HepG2 (cell line): ENCODE measurements around the gene NCOA4. TPM values are rescaled to one million over a fixed set of nuclear protein-coding genes. Genes with fewer than 3 reads are reported as not detected.
"Not testable (repeated sequence)": the region's sequence is repeated elsewhere in the genome, so short reads cannot be mapped to it uniquely, and the experiment has no call there.

ENCODE experiments used
- ATAC-seq: fragments of 200-7000 bp; cut with Tn5 transposase; 3 replicates; pipeline ENCODE4 v1.9.1; 2020; ENCODE audit warnings: mild to moderate bottlenecking, moderate library complexity
- BruUV-seq: library from RNA; stranded (reverse); fragments of 400-500 nt; replicated peaks from 2 replicates; lab custom pipeline; 2021; lab: Mats Ljungman, UMichigan
- CTCF ChIA-PET: fragments of 300-600 bp; formaldehyde crosslinking; extraction: SDS; loops from one replicate; lab custom pipeline; 2021; ENCODE audit warnings: low total read pairs, inconsistent platforms, low intra/inter-chr PET ratio; lab: Yijun Ruan, JAX
- POLR2A ChIA-PET: fragments of 350-600 bp; sonication (Branson Sonifier 250); formaldehyde crosslinking; loops from one replicate; lab custom pipeline; 2020; ENCODE audit warnings: antibody characterized with exemption, inconsistent platforms; lab: Yijun Ruan, JAX
- DNase-seq: peaks from one replicate; pipeline ENCODE4 v3.0.0-alpha.2; 2015; ENCODE audit warnings: low spot score
- FAIRE-seq: peaks from 3 replicates; lab custom pipeline; 2011; peaks lifted over from hg19 to GRCh38; lab: Jason Lieb, UNC
- H2AFZ ChIP-seq: one replicate; pipeline ENCODE4 v1.6.1; 2011; ENCODE audit warnings: low read length, inconsistent platforms
- H3K27ac ChIP-seq: fragments of 300-600 bp; 3 replicates; pipeline ENCODE4 v1.8.0; 2011; ENCODE audit warnings: mixed run types, mild to moderate bottlenecking, mixed read lengths, low read length, inconsistent platforms; ENCODE audit not compliant: insufficient read depth; ENCODE audit errors: extremely low read length
- H3K27me3 ChIP-seq, 2 experiments: fragments of 200-600 bp in 1 of 2; 2 replicates in 1 of 2; 3 replicates in 1 of 2; pipeline versions ENCODE4 v1.6.0 to v1.8.0; 2011; ENCODE audit warnings: low read length in 2 of 2, mild to moderate bottlenecking in 2 of 2, moderate library complexity in 2 of 2, inconsistent platforms in 1 of 2; ENCODE audit not compliant: insufficient read depth in 2 of 2, control insufficient read depth in 1 of 2
- H3K36me3 ChIP-seq, 2 experiments: fragments of 200-600 bp in 1 of 2; replicated peaks in 1 of 2; 2 replicates in 1 of 2; 3 replicates in 1 of 2; pipeline versions ENCODE4 v1.5.1 to v1.8.0; 2011; ENCODE audit warnings: low read length in 2 of 2, inconsistent platforms in 1 of 2; ENCODE audit not compliant: insufficient read depth in 2 of 2, control insufficient read depth in 1 of 2
- H3K4me1 ChIP-seq: 2 replicates; pipeline ENCODE4 v1.5.1; 2012; ENCODE audit warnings: low read length, inconsistent platforms; ENCODE audit not compliant: insufficient read depth
- H3K4me2 ChIP-seq: 2 replicates; pipeline ENCODE4 v1.6.0; 2011; ENCODE audit warnings: low read depth, low read length, inconsistent platforms
- H3K4me3 ChIP-seq, 3 experiments: fragments of 200-600 bp in 1 of 3; sonication (generic), shearing (Covaris generic) in 1 of 3; replicated peaks in 1 of 3; 2 replicates each; pipeline ENCODE4 v1.5.1; 2011 to 2016; ENCODE audit warnings: low read length in 3 of 3, inconsistent platforms in 2 of 3, low read depth in 2 of 3, mild to moderate bottlenecking in 2 of 3, control low read depth in 1 of 3, mixed read lengths in 1 of 3; ENCODE audit not compliant: insufficient read depth in 1 of 3
- H3K79me2 ChIP-seq: one replicate; pipeline ENCODE4 v1.6.1; 2011; ENCODE audit warnings: low read length, inconsistent platforms; ENCODE audit not compliant: insufficient read depth
- H3K9ac ChIP-seq: 2 replicates; pipeline ENCODE4 v1.6.0; 2011; ENCODE audit warnings: mild to moderate bottlenecking, low read depth, low read length, inconsistent platforms; ENCODE audit not compliant: insufficient read depth
- H3K9me3 ChIP-seq: 2 replicates; pipeline ENCODE4 v1.5.1; 2012; ENCODE audit warnings: mild to moderate bottlenecking, low read length
- H4K20me1 ChIP-seq: 2 replicates; pipeline ENCODE4 v1.6.0; 2011; ENCODE audit warnings: inconsistent platforms, mild to moderate bottlenecking, low read length, moderate library complexity; ENCODE audit not compliant: insufficient read depth
- AGO2 ChIP-seq: fragments of 200-400 bp; formaldehyde crosslinking; optimal IDR thresholded peaks from 2 replicates; pipeline ENCODE3; 2017; ENCODE audit warnings: mild to moderate bottlenecking, low read depth, low read length, moderate library complexity
- CAMTA2 ChIP-seq: sonication (generic); formaldehyde crosslinking; IDR thresholded peaks from 2 replicates; pipeline ENCODE4 v1.4.0; 2020; ENCODE audit warnings: mild to moderate bottlenecking, missing genetic modification reagents, borderline replicate concordance
- HMGA1 ChIP-seq: sonication (generic); formaldehyde crosslinking; conservative IDR thresholded peaks from 2 replicates; pipeline ENCODE4 v1.4.0; 2020; ENCODE audit warnings: missing genetic modification reagents
- NFATC3 ChIP-seq: sonication (generic); formaldehyde crosslinking; IDR thresholded peaks from 2 replicates; pipeline ENCODE4 v1.5.1; 2020; ENCODE audit warnings: mild to moderate bottlenecking, missing genetic modification reagents
- PHF21A ChIP-seq: sonication (generic); formaldehyde crosslinking; IDR thresholded peaks from 2 replicates; pipeline ENCODE4 v1.5.0; 2020; ENCODE audit warnings: mild to moderate bottlenecking, missing genetic modification reagents
- ZFP36 ChIP-seq: fragments of 150-350 bp; IDR thresholded peaks from 2 replicates; pipeline ENCODE4 v1.6.1; 2018; ENCODE audit warnings: borderline replicate concordance, low read length, low read depth; ENCODE audit not compliant: partially characterized antibody
- ZNF17 ChIP-seq: sonication (generic); formaldehyde crosslinking; IDR thresholded peaks from 2 replicates; pipeline ENCODE4 v1.5.0; 2020; ENCODE audit warnings: mild to moderate bottlenecking, missing genetic modification reagents
- ZNF333 ChIP-seq: sonication (generic); formaldehyde crosslinking; IDR thresholded peaks from 2 replicates; pipeline ENCODE4 v1.4.0; 2020; ENCODE audit warnings: mild to moderate bottlenecking, missing genetic modification reagents, borderline replicate concordance
- ZNF607 ChIP-seq: sonication (generic); formaldehyde crosslinking; IDR thresholded peaks from 2 replicates; pipeline ENCODE4 v1.5.1; 2020; ENCODE audit warnings: missing genetic modification reagents, mild to moderate bottlenecking, borderline replicate concordance
- ZNF703 ChIP-seq: sonication (generic); formaldehyde crosslinking; IDR thresholded peaks from 2 replicates; pipeline ENCODE4 v1.5.1; 2020; ENCODE audit warnings: missing genetic modification reagents, mild to moderate bottlenecking, moderate library complexity, borderline replicate concordance
- WGBS: methylation state at CpG from one replicate; pipeline ENCODE4 v1.1.6; 2017; ENCODE audit warnings: low lambda C conversion rate; 5-methylcytosine and 5-hydroxymethylcytosine counted together
- in situ Hi-C: cut with HindIII; loops from 2 replicates; pipeline ENCODE4 v1.10.0; 2017; ENCODE audit warnings: low pct_unique_long_range_greater_than_20kb; ENCODE audit not compliant: extremely low pct_ligation_motif_present
- intact Hi-C: fragments of 100-400 bp; cut with micrococcal nuclease; formaldehyde crosslinking; loops from one replicate; pipeline ENCODE4 v1.10.0; 2022; ENCODE audit not compliant: unreplicated experiment
- polyA plus RNA-seq, 8 experiments: library from polyadenylated mRNA; depleted of rRNA in 3 of 8; stranded (reverse) in 7 of 8; unstranded in 1 of 8; fragments of >200 nt; fragmentation: Illumina TruSeq in 4 of 8; extraction: Trizol in 4 of 8; gene quantifications; 2 replicates each; pipeline versions ENCODE4 v1.2.1 to v1.2.3, GENCODE V29; 2011 to 2016; ENCODE audit warnings: low read depth in 4 of 8, missing spikeins in 1 of 8, mixed read lengths in 1 of 8; ENCODE audit not compliant: insufficient read depth in 1 of 8
- total RNA-seq, 5 experiments: library from RNA; depleted of rRNA; stranded (reverse); fragments of >200 nt; fragmentation: Illumina TruSeq; extraction: Trizol; gene quantifications; 2 replicates each; pipeline ENCODE4 v1.2.3, GENCODE V29; 2016; ENCODE audit warnings: low read depth in 1 of 5
- TF ChIP-seq, protein P1 (sequence below): sonication (generic); formaldehyde crosslinking; IDR thresholded peaks from 2 replicates; pipeline ENCODE4 v1.8.0; 2022; ENCODE audit warnings: mild to moderate bottlenecking, missing genetic modification reagents; ENCODE audit not compliant: insufficient replicate concordance
- TF ChIP-seq, protein P2 (sequence below): sonication (generic); formaldehyde crosslinking; IDR thresholded peaks from 2 replicates; pipeline ENCODE4 v1.8.1; 2023; ENCODE audit warnings: mild to moderate bottlenecking, moderate library complexity, missing genetic modification reagents

NCOA4 gene
- total and polyA plus RNA-seq, 2 of the 13 experiments (the other 11 are each of a cell fraction or from before 2014, with no cell fraction given), result 306 to 400 TPM

DNA sequence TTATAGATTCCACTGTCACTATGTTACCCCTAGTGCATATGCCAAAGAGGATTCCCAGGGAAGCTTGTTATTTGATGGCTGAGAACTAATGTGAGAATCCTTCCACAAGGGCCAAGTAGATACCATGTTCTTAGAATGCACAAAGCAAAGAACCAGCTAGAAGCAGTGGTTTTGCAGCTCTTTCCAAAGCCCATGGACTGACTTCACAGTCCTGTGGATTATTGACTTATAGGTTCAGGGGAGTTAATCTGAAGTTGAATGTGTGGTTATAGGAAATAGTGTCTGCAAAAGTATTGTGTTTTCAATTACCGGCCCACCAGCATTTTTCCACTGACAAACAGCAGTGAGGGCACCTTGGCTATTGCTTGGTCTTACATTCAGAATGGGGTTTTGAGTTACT lies 29.9 kb downstream of the NCOA4 start (continued):
- TF ChIP-seq, protein P1, sequence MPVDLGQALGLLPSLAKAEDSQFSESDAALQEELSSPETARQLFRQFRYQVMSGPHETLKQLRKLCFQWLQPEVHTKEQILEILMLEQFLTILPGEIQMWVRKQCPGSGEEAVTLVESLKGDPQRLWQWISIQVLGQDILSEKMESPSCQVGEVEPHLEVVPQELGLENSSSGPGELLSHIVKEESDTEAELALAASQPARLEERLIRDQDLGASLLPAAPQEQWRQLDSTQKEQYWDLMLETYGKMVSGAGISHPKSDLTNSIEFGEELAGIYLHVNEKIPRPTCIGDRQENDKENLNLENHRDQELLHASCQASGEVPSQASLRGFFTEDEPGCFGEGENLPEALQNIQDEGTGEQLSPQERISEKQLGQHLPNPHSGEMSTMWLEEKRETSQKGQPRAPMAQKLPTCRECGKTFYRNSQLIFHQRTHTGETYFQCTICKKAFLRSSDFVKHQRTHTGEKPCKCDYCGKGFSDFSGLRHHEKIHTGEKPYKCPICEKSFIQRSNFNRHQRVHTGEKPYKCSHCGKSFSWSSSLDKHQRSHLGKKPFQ (CRISPR knock-in tag), result no peak

DNA sequence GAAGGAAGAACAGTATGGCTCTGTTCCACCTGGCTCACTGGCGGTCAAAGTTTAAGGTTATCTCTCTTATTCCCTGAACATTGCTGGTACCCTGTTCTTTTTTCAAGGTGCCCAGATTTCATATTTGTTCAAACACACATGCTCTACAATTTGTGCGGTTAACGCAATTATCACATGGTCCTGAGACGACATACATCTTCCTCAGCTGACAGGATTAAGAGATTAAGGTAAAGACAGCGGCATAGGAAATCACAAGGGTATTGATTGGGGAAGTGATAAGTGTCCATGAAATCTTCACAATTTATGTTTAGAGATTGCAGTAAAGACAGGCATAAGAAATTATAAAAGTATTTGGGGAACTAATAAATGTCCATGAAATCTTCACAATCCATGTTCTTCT lies 30.5 kb downstream of the NCOA4 start:
- H3K9me3 ChIP-seq, FAIRE-seq, DNase-seq, H2AFZ ChIP-seq, ATAC-seq, CTCF ChIA-PET, BruUV-seq, in situ Hi-C loops, H3K9ac ChIP-seq, intact Hi-C loops, H3K79me2 ChIP-seq, H3K27ac ChIP-seq, H3K4me3 ChIP-seq, H3K4me2 ChIP-seq, H3K27me3 ChIP-seq, H4K20me1 ChIP-seq: not testable (repeated sequence)
- POLR2A ChIA-PET, result interaction anchor here (10.6 kb wide), 1 partner anchor 21 kb away, joined by 147 read pairs; no protein-coding TSS in a partner anchor
- H3K36me3 ChIP-seq, result peaks cover 2 to 24% of the 10 kb centered on the region in 2 experiments; a peak in 3 of 5 replicates
- H3K4me1 ChIP-seq, result peaks cover 86% of the 10 kb centered on the region
- 97% methylated on average over 5 of the region's 5 CpGs for WGBS

DNA sequence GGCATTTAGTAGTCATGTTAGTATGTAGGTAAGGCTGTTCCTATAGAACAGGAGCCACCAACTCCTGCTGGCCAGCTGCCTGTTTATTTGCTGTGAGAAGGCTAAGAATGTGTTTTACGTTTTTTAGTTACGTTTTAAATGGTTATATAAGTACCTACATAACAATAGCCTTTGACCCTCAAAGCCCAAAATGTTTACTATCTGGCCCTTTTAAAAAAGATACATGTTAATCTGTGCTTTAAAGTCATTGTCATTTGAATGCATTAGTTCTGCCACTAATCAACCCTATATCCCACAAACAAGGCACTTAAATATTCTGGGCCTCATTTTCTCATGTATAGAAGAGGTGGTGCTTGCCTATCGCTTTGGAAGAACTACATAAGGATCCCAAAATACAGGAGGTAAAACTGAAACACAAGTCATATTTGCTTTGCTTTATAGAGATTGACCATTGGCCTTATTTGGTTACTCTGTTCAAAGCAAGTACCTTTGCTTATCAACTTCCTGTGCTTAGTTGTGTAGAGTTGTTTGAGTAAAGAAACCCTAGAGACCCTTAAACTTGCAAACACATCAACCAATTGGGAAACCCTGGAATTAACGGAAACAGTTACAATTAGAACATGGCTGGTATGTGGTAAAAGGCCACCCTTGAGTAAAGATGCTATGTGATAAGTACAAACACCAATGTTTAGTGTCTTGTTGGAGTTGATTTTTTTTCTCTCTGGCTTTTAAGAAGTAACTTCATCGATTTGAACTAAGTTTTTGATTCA lies 32.2 kb downstream of the NCOA4 start:
- BruUV-seq, result no TSS peak
- Histone ChIP-seq H3K79me2 (peaks cover 2% of the 10 kb centered on the region), H3K27ac (peak overlapping the region; percentile 77), H3K9me3 (no peaks in the 10 kb centered on the region), H3K4me1 (peaks cover 72% of the 10 kb centered on the region), H3K4me3 (peak overlapping the region in 1 of 3 experiments; percentile 2; a peak in 1 of 6 replicates), H2AFZ (no peak overlapping the region), H3K27me3 (no peaks in the 10 kb centered on the region), H4K20me1 (no peaks in the 10 kb centered on the region), H3K36me3 (peaks cover 0 to 10% of the 10 kb centered on the region in 2 experiments; a peak in 2 of 5 replicates), H3K9ac (peak overlapping the region; percentile 50), H3K4me2 (peak overlapping the region; percentile 70)
- DNase-seq (peak; percentile 98), FAIRE-seq (no peak), ATAC-seq (peak; percentile 87)
- in situ Hi-C loops (no loop called here), intact Hi-C loops (loop anchor here (1.0 kb wide), 1 partner anchor 23 kb away; no protein-coding TSS in a partner anchor)
- CTCF ChIA-PET, result no interaction called here
- POLR2A ChIA-PET, result interaction anchor here (1.3 to 2.4 kb wide), 4 partner anchors 9 to 24 kb away, joined by 3 to 23 read pairs (median 6); no protein-coding TSS in a partner anchor
- under 1% methylated on average over 5 of the region's 5 CpGs for WGBS
- TF ChIP-seq ZFP36 (peak; percentile 41), PHF21A (CRISPR knock-in tag) (peak; percentile 87), CAMTA2 (CRISPR knock-in tag) (no peak), ZNF607 (CRISPR knock-in tag) (no peak), HMGA1 (CRISPR knock-in tag) (no peak), NFATC3 (CRISPR knock-in tag) (no peak), AGO2 (no peak), ZNF17 (CRISPR knock-in tag) (no peak), ZNF333 (CRISPR knock-in tag) (no peak), ZNF703 (CRISPR knock-in tag) (peak; percentile 69; the same call in 1 of the 2 replicates)
- TF ChIP-seq, protein P2, sequence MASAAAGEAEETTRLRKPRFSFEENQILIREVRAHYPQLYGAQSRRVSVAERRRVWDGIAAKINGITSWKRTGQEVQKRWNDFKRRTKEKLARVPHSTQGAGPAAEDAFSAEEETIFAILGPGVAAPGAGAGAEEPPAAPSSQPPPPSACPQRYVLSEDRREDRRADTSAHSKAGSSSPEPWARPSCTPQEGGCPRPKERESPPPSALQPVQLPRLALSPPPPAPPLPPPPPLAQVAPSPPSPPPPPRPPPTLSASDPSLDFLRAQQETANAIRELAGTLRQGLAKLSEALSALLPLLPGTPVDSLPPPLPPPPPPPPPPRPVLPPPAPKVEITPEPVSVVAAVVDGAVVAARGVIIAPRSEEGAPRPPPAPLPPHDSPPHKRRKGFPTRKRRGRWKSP (CRISPR knock-in tag), result no peak
